SU-DHL-6 (cell line): Measurements from ENCODE around the gene HOXD12.

Experiments used
- H2AFZ ChIP-seq: fragments of 200-600 bp; sonication (generic); 2 replicates; pipeline ENCODE4 v1.6.1; 2014; ENCODE audit warnings: low read depth, mild to moderate bottlenecking, moderate library complexity, mixed read lengths, antibody characterized with exemption, low read length; ENCODE audit not compliant: severe bottlenecking
- H3F3A ChIP-seq: fragments of 200-600 bp; shearing (Covaris generic); 2 replicates; pipeline ENCODE4 v1.6.0; 2016; ENCODE audit warnings: antibody characterized with exemption, mild to moderate bottlenecking; ENCODE audit not compliant: insufficient read depth
- H3K27ac ChIP-seq: fragments of 200-600 bp; sonication (generic); 2 replicates; pipeline ENCODE4 v1.5.1; 2016; ENCODE audit warnings: low read depth, mild to moderate bottlenecking, low read length, moderate library complexity, mixed read lengths
- H3K27me3 ChIP-seq: fragments of 200-600 bp; sonication (generic), shearing (Covaris generic); 2 replicates; pipeline ENCODE4 v1.6.0; 2014; ENCODE audit warnings: mild to moderate bottlenecking, low read length
- H3K36me3 ChIP-seq: fragments of 200-600 bp; sonication (generic); 2 replicates; pipeline ENCODE4 v1.6.1; 2014; ENCODE audit warnings: mild to moderate bottlenecking, low read length, mixed read lengths
- H3K4me2 ChIP-seq: fragments of 300-600, 200-600 bp; shearing (Covaris generic), sonication (generic); 2 replicates; pipeline ENCODE4 v1.6.0; 2014; ENCODE audit warnings: low read length, low read depth, mild to moderate bottlenecking; ENCODE audit not compliant: poor library complexity, severe bottlenecking
- H3K4me3 ChIP-seq: fragments of 200-600 bp; sonication (generic); 2 replicates; pipeline ENCODE4 v1.5.1; 2014; ENCODE audit warnings: antibody characterized with exemption, low read length, mild to moderate bottlenecking, mixed read lengths; ENCODE audit not compliant: insufficient read depth, poor library complexity, severe bottlenecking
- H3K79me2 ChIP-seq: fragments of 200-600 bp; sonication (generic); 2 replicates; pipeline ENCODE4 v1.6.1; 2014; ENCODE audit warnings: mild to moderate bottlenecking, low read length, moderate library complexity; ENCODE audit not compliant: insufficient read depth
- H3K9ac ChIP-seq: fragments of 200-600 bp; sonication (generic); 2 replicates; pipeline ENCODE4 v1.7.0; 2014; ENCODE audit warnings: mild to moderate bottlenecking, low read length
- H3K9me2 ChIP-seq: fragments of 200-600 bp; sonication (generic); replicated peaks from 2 replicates; pipeline ENCODE4 v1.6.1; 2014; ENCODE audit warnings: low read length; ENCODE audit not compliant: insufficient read depth
- H3K9me3 ChIP-seq: fragments of 200-600 bp; sonication (generic); 2 replicates; pipeline ENCODE4 v1.6.1; 2014; ENCODE audit warnings: low read length, mixed read lengths; ENCODE audit not compliant: insufficient read depth
- H4K20me1 ChIP-seq: fragments of 200-600 bp; sonication (generic); 2 replicates; pipeline ENCODE4 v1.6.1; 2014; ENCODE audit warnings: low read depth, mild to moderate bottlenecking, antibody characterized with exemption, low read length, moderate library complexity, mixed read lengths
- CTCF ChIP-seq: fragments of 200-600 bp; sonication (generic); IDR thresholded peaks from one replicate; pipeline ENCODE4 v1.5.1; 2017; ENCODE audit warnings: antibody characterized with exemption, mild to moderate bottlenecking, low read length, moderate library complexity; ENCODE audit not compliant: insufficient read depth, poor library complexity, severe bottlenecking
- EZH2phosphoT487 ChIP-seq: fragments of 200-600 bp; sonication (generic), shearing (Covaris generic); conservative IDR thresholded peaks from 2 replicates; pipeline ENCODE4 v1.6.1; 2018; ENCODE audit warnings: mild to moderate bottlenecking, antibody characterized with exemption, low read length, moderate library complexity, mixed read lengths

The HOXD12 gene

GRCh38 chr2:176130957-176131847 lies 31.6 kb downstream of the HOXD12 start:
- Histone ChIP-seq H3K9ac (no peak overlapping the region), H3K9me2 (no peaks in the 10 kb centered on the region), H3K4me2 (no peak overlapping the region), H3K9me3 (no peaks in the 10 kb centered on the region), H3K27ac (no peak overlapping the region), H4K20me1 (no peaks in the 10 kb centered on the region), H3K79me2 (no peaks in the 10 kb centered on the region), H3F3A (no peaks in the 10 kb centered on the region), H3K27me3 (no peaks in the 10 kb centered on the region), H3K36me3 (no peaks in the 10 kb centered on the region), H3K4me3 (no peak overlapping the region), H2AFZ (no peak overlapping the region)
- TF ChIP-seq EZH2phosphoT487 (no peak), CTCF (no peak)

GRCh38 chr2:176131848-176132158 lies 32.2 kb downstream of the HOXD12 start:
- no peak for TF ChIP-seq CTCF
- no peaks in the 10 kb centered on the region for H3F3A ChIP-seq

GRCh38 chr2:176132205-176133171 lies 32.9 kb downstream of the HOXD12 start:
- H3K9me3 ChIP-seq = no peaks in the 10 kb centered on the region
- no peak overlapping the region for H3K9ac ChIP-seq
- no peaks in the 10 kb centered on the region for H3K27me3 ChIP-seq
- no peaks in the 10 kb centered on the region for H3K36me3 ChIP-seq
- no peak overlapping the region for H2AFZ ChIP-seq
- no peak overlapping the region for H3K4me2 ChIP-seq
- H3F3A ChIP-seq = no peaks in the 10 kb centered on the region
- no peaks in the 10 kb centered on the region for H3K79me2 ChIP-seq
- no peaks in the 10 kb centered on the region for H4K20me1 ChIP-seq
- H3K27ac ChIP-seq = no peak overlapping the region
- H3K9me2 ChIP-seq = no peaks in the 10 kb centered on the region
- H3K4me3 ChIP-seq = no peak overlapping the region
- TF ChIP-seq CTCF = no peak
- TF ChIP-seq EZH2phosphoT487 = no peak

More at GRCh38 chr2:176131848-176132158, 32.2 kb downstream of the HOXD12 start:
- Histone ChIP-seq H3K4me3 (no peak overlapping the region), H3K27ac (no peak overlapping the region), H3K36me3 (no peaks in the 10 kb centered on the region), H3K27me3 (no peaks in the 10 kb centered on the region), H3K9me3 (no peaks in the 10 kb centered on the region), H3K79me2 (no peaks in the 10 kb centered on the region), H3K4me2 (no peak overlapping the region), H3K9ac (no peak overlapping the region), H3K9me2 (no peaks in the 10 kb centered on the region), H2AFZ (no peak overlapping the region), H4K20me1 (no peaks in the 10 kb centered on the region)
